Natural killer cell (primary cell): ENCODE results near the gene FRS3. TPM values are rescaled to one million over a fixed set of nuclear protein-coding genes. Genes with fewer than 3 reads are reported as not detected.

ENCODE experiments used
- ATAC-seq, 3 donors: fragments of 150-1000 bp in 2 of 3; fragments of 200-7000 bp in 1 of 3; cut with Tn5 transposase; 1 replicate in 1 of 3; 2 replicates in 2 of 3; pipeline ENCODE4 v1.10.0; 2021; ENCODE audit warnings: mild to moderate bottlenecking in 2 of 3, moderate library complexity in 2 of 3
- DNase-seq, 2 donors: peaks; one replicate each; pipeline versions ENCODE4 v3.0.0 to v3.0.0-alpha.2; 2013 to 2021; ENCODE audit warnings: mixed read lengths in 1 of 2
- H3K27ac ChIP-seq: one replicate; pipeline ENCODE4 v1.5.1; 2013; ENCODE audit warnings: mild to moderate bottlenecking, low read length
- H3K27me3 ChIP-seq: one replicate; pipeline ENCODE4 v1.6.1; 2013; ENCODE audit warnings: low read length; ENCODE audit not compliant: control insufficient read depth, insufficient read depth
- H3K36me3 ChIP-seq: one replicate; pipeline ENCODE4 v1.6.1; 2013; ENCODE audit warnings: low read length; ENCODE audit not compliant: control insufficient read depth, insufficient read depth
- H3K4me1 ChIP-seq: one replicate; pipeline ENCODE4 v1.6.1; 2013; ENCODE audit warnings: low read length; ENCODE audit not compliant: control insufficient read depth, insufficient read depth
- H3K4me3 ChIP-seq: one replicate; pipeline ENCODE4 v1.5.1; 2013; ENCODE audit warnings: low read length
- H3K9me3 ChIP-seq: one replicate; pipeline ENCODE4 v1.6.1; 2013; ENCODE audit warnings: low read length; ENCODE audit not compliant: control insufficient read depth, insufficient read depth
- H3K27ac Mint-ChIP-seq, 2 donors: one replicate each; pipeline ENCODE4 v1.8.0; 2022; ENCODE audit warnings: mild to moderate bottlenecking in 2 of 2, mixed read lengths in 2 of 2, moderate library complexity in 1 of 2
- H3K27me3 Mint-ChIP-seq, 2 donors: one replicate each; pipeline ENCODE4 v1.8.0; 2022; ENCODE audit warnings: low read depth in 2 of 2, mixed read lengths in 2 of 2
- H3K36me3 Mint-ChIP-seq: one replicate; pipeline ENCODE4 v1.8.0; 2022; ENCODE audit warnings: mixed read lengths
- H3K4me1 Mint-ChIP-seq, 2 donors: one replicate each; pipeline ENCODE4 v1.8.0; 2022; ENCODE audit warnings: mixed read lengths in 2 of 2
- H3K4me3 Mint-ChIP-seq: one replicate; pipeline ENCODE4 v1.8.0; 2022; ENCODE audit warnings: mild to moderate bottlenecking, moderate library complexity, mixed read lengths
- H3K9me3 Mint-ChIP-seq, 2 donors: one replicate each; pipeline ENCODE4 v1.8.0; 2022; ENCODE audit warnings: mixed read lengths in 2 of 2
- CTCF ChIP-seq: fragments of 200-600 bp; IDR thresholded peaks from one replicate; pipeline ENCODE4 v1.8.0; 2022; ENCODE audit warnings: antibody characterized with exemption
- WGBS: methylation state at CpG from one replicate; pipeline ENCODE4 v1.1.7; 2013; ENCODE audit warnings: missing lambda C conversion rate; ENCODE audit not compliant: insufficient coverage; 5-methylcytosine and 5-hydroxymethylcytosine counted together
- intact Hi-C: fragments of 100-400 bp; cut with micrococcal nuclease; formaldehyde crosslinking; loops from one replicate; pipeline ENCODE4 v1.14.2; 2022
- total RNA-seq, 4 donors: library from RNA; stranded (reverse); fragments of 120-200 nt in 1 of 4; gene quantifications; one replicate each; pipeline versions ENCODE4 v1.2.3 to v1.2.4, GENCODE V29; 2013 to 2022

The FRS3 gene
- total RNA-seq, 3 donors from 2014 or later (not counting 1 experiment from before 2014, with no cell fraction given), result 4.5 to 5.7 (median 5.4) TPM

GRCh38 chr6:41799559-41799911, 19.8 kb upstream of the FRS3 start:
- no peak for TF ChIP-seq CTCF
- H3K36me3 Mint-ChIP-seq, result no peaks in the 10 kb centered on the region

GRCh38 chr6:41798901-41799558, 19.3 kb upstream of the FRS3 start:
- no peaks in the 10 kb centered on the region for H3K27me3 ChIP-seq
- DNase-seq, result no peak
- H3K36me3 ChIP-seq, result peaks cover 6% of the 10 kb centered on the region
- H3K27ac ChIP-seq, result no peak overlapping the region
- H3K4me3 ChIP-seq, result no peak overlapping the region
- no peak for TF ChIP-seq CTCF
- H3K9me3 ChIP-seq, result no peaks in the 10 kb centered on the region
- no peaks in the 10 kb centered on the region for H3K36me3 Mint-ChIP-seq
- H3K4me1 ChIP-seq, result no peaks in the 10 kb centered on the region
- H3K27me3 Mint-ChIP-seq, result no peaks in the 10 kb centered on the region
- intact Hi-C loops, result no loop called here
- no peak overlapping the region for H3K27ac Mint-ChIP-seq
- WGBS, result 93% methylated on average over 7 of the region's 7 CpGs
- no peaks in the 10 kb centered on the region for H3K4me1 Mint-ChIP-seq
- no peaks in the 10 kb centered on the region for H3K9me3 Mint-ChIP-seq
- H3K4me3 Mint-ChIP-seq, result no peak overlapping the region
- ATAC-seq, result no peak

More at GRCh38 chr6:41799559-41799911, 19.8 kb upstream of the FRS3 start:
- Histone ChIP-seq H3K27ac (no peak overlapping the region), H3K36me3 (peaks cover 6% of the 10 kb centered on the region), H3K4me3 (no peak overlapping the region), H3K27me3 (no peaks in the 10 kb centered on the region), H3K4me1 (no peaks in the 10 kb centered on the region), H3K9me3 (no peaks in the 10 kb centered on the region)
- ATAC-seq (no peak), DNase-seq (no peak)
- Mint-ChIP-seq H3K9me3 (no peaks in the 10 kb centered on the region), H3K27ac (no peak overlapping the region), H3K4me1 (no peaks in the 10 kb centered on the region), H3K27me3 (no peaks in the 10 kb centered on the region), H3K4me3 (no peak overlapping the region)
- intact Hi-C loops, result no loop called here
- 93% methylated on average over 2 of the region's 2 CpGs for WGBS

GRCh38 chr6:41796474-41796873, 16.8 kb upstream of the FRS3 start:
- Mint-ChIP-seq H3K4me3 (no peak overlapping the region), H3K27me3 (no peaks in the 10 kb centered on the region), H3K4me1 (no peaks in the 10 kb centered on the region), H3K36me3 (no peaks in the 10 kb centered on the region), H3K9me3 (no peaks in the 10 kb centered on the region), H3K27ac (no peak overlapping the region)
- 78% methylated on average over 2 of the region's 2 CpGs for WGBS
- H3K27me3 ChIP-seq, result no peaks in the 10 kb centered on the region
- ATAC-seq (no peak), DNase-seq (no peak)
- H3K4me3 ChIP-seq, result no peak overlapping the region
- H3K36me3 ChIP-seq, result peaks cover 18% of the 10 kb centered on the region
- no peaks in the 10 kb centered on the region for H3K9me3 ChIP-seq
- no peak overlapping the region for H3K27ac ChIP-seq
- no peak for TF ChIP-seq CTCF
- no peaks in the 10 kb centered on the region for H3K4me1 ChIP-seq
- intact Hi-C loops, result no loop called here

- H3K4me1 ChIP-seq, result peaks cover 13% of the 10 kb centered on the region
- H3K9me3 ChIP-seq, result no peaks in the 10 kb centered on the region
- WGBS, result 92% methylated on average over 4 of the region's 4 CpGs
- Mint-ChIP-seq H3K27ac (no peak overlapping the region), H3K27me3 (no peaks in the 10 kb centered on the region), H3K4me3 (no peak overlapping the region), H3K36me3 (peaks cover 8% of the 10 kb centered on the region), H3K4me1 (peaks cover 0 to 16% of the 10 kb centered on the region in 2 donors), H3K9me3 (no peaks in the 10 kb centered on the region)
- no peak overlapping the region for H3K27ac ChIP-seq
- no peak overlapping the region for H3K4me3 ChIP-seq
- DNase-seq (no peak), ATAC-seq (no peak)
- H3K36me3 ChIP-seq, result peaks cover 38% of the 10 kb centered on the region
- H3K27me3 ChIP-seq, result no peaks in the 10 kb centered on the region
- no peak for TF ChIP-seq CTCF
- intact Hi-C loops, result no loop called here
These were observed 12.3 kb upstream of the FRS3 start for GRCh38 chr6:41791984-41792383.
